ENCODE measurements around the gene PLCD1. TPM values are rescaled to one million over a fixed set of nuclear protein-coding genes. Genes with fewer than 3 reads are reported as not detected.

The PLCD1 gene
- total RNA-seq, 6 experiments from 2014 or later, result 11.1 to 22.4 (median 17.6) TPM

DNA sequence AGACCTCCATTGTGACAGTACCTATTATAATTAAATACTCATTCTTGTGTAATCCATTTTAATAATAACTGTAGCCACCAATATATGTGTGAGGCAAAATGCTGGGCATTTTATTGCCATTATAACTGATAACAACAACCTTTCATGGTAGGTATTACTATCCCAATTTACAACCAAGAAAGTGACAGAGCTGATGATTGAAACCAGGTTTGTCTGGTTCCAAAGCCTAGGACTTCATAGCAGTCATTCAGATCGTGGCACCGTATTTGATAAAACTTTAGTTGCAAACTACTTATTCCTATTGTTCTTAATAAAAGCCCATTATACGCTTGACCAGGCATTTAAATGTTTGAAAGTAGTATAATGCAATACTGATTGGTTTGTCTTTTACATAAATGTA, 65.3 kb downstream of the PLCD1 start:
- TF ChIP-seq, protein P1, sequence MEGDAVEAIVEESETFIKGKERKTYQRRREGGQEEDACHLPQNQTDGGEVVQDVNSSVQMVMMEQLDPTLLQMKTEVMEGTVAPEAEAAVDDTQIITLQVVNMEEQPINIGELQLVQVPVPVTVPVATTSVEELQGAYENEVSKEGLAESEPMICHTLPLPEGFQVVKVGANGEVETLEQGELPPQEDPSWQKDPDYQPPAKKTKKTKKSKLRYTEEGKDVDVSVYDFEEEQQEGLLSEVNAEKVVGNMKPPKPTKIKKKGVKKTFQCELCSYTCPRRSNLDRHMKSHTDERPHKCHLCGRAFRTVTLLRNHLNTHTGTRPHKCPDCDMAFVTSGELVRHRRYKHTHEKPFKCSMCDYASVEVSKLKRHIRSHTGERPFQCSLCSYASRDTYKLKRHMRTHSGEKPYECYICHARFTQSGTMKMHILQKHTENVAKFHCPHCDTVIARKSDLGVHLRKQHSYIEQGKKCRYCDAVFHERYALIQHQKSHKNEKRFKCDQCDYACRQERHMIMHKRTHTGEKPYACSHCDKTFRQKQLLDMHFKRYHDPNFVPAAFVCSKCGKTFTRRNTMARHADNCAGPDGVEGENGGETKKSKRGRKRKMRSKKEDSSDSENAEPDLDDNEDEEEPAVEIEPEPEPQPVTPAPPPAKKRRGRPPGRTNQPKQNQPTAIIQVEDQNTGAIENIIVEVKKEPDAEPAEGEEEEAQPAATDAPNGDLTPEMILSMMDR (IDR thresholded peaks at IDR 0.05), result no peak
- no peaks in the 10 kb centered on the region for H3K9me3 Mint-ChIP-seq
- H3K27me3 Mint-ChIP-seq (ENCODE audit: insufficient read depth), result 0 out of 2 replicates have a peak, but pooled peaks cover 3% of the 10 kb centered on the region
- H3K27ac Mint-ChIP-seq, result no peak overlapping the region
- H3K36me3 Mint-ChIP-seq (ENCODE audit: low read depth), result no peaks in the 10 kb centered on the region; the same call in 1 of the 2 replicates
- no peak for DNase-seq
- H3K4me3 Mint-ChIP-seq, result no peak overlapping the region
- H3K4me1 Mint-ChIP-seq (ENCODE audit: low read depth), result peaks cover 28% of the 10 kb centered on the region

DNA sequence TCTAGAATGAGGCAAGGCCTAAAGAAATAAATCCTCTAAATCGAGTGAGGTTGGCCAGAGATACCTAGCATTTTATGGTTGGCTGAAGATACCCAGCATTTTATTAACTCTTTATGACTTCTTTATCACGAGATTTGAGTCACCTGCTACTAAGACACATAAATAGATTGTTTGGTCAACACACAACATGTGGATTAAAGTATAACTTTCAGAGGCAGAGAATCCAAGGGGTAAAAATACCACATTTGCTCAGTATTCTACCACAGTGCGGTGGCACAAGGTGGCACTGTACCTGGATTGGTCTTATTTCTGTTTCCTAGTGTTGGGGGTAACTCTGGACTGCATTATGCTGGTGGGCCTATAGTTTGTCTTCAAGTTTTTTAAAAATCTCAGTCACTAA, 65.8 kb downstream of the PLCD1 start:
- Mint-ChIP-seq H3K9me3 (no peaks in the 10 kb centered on the region), H3K27me3 (ENCODE audit: insufficient read depth) (0 out of 2 replicates have a peak, but pooled peaks cover 3% of the 10 kb centered on the region), H3K4me3 (no peak overlapping the region), H3K27ac (no peak overlapping the region; the same call in 1 of the 2 replicates), H3K36me3 (ENCODE audit: low read depth) (no peaks in the 10 kb centered on the region; the same call in 1 of the 2 replicates), H3K4me1 (ENCODE audit: low read depth) (peaks cover 28% of the 10 kb centered on the region)
- TF ChIP-seq, protein P1 (IDR thresholded peaks at IDR 0.05), result no peak
- DNase-seq, result no peak

DNA sequence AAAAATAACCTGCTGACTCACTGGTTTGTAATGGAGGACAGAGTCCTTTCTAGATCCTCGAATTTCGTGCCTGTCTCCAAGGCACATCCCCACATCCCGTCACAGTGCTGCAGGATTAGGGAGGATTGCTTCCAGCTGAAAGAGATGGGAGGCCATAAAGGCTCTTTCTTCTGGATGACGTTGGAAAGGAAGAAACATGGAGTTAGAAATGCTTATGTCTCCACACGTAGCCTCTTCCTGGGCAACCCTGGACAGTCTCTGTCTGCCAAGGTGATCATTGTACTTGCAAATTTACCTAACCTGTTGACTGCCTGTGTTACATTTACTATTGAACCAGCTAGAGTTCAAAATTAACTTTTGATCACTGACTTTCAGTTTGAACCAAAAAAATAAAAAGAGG, 66.4 kb downstream of the PLCD1 start:
- Mint-ChIP-seq H3K4me1 (ENCODE audit: low read depth) (peaks cover 28% of the 10 kb centered on the region), H3K27me3 (ENCODE audit: insufficient read depth) (0 out of 2 replicates have a peak, but pooled peaks cover 3% of the 10 kb centered on the region), H3K27ac (peak overlapping the region; percentile 90), H3K9me3 (no peaks in the 10 kb centered on the region), H3K36me3 (ENCODE audit: low read depth) (peaks cover 2% of the 10 kb centered on the region; the same call in 1 of the 2 replicates), H3K4me3 (peak overlapping the region; percentile 62)
- peak; percentile 64 for DNase-seq
- TF ChIP-seq, protein P1 (IDR thresholded peaks at IDR 0.05), result no peak

DNA sequence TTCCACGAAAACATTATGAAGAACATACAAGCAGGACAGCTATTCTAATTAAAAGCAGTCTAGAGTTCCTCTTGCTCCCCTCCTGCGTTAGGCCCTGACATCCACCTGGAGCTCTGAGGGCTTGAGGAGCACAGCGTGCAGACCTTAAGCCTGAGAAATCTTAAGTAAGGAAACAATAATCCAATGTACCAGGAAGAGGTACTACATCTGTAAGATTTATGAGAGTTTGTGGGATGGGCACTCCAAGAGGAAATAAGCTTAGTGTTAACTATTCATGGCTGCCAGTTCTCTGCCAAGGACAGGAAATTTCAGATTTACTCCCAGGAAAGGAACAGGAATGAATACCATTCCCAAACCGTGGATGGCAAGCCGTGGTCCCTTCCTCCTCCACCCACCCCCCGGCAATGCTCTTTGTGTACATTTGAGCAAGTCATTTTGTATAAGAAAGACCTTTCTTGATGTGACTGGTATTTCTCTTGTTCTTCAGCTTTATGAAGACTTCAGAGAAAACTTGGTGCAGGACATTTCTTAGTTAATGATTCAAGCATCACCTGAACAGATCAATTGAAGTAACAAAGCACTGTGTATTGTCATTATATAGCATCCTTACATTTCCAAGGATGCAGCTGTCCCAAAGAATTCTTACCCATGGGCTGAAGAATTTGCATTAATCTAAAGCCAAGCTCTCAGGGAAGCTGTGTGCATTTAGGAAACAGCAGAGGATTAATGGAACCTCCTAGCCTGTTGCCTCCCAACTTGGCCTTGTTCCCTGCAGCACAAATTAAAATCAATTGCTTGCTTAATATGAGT, 67.6 kb downstream of the PLCD1 start:
- H3K4me3 Mint-ChIP-seq, result no peak overlapping the region; the same call in 1 of the 2 replicates
- H3K4me1 Mint-ChIP-seq (ENCODE audit: low read depth), result peaks cover 28% of the 10 kb centered on the region
- TF ChIP-seq, protein P1 (IDR thresholded peaks at IDR 0.05), result no peak
- H3K27ac Mint-ChIP-seq, result peak overlapping the region; percentile 71
- DNase-seq, result no peak
- H3K27me3 Mint-ChIP-seq (ENCODE audit: insufficient read depth), result 0 out of 2 replicates have a peak, but pooled peaks cover 1% of the 10 kb centered on the region
- peaks cover 8% of the 10 kb centered on the region; the same call in 1 of the 2 replicates for H3K36me3 Mint-ChIP-seq (ENCODE audit: low read depth)
- no peaks in the 10 kb centered on the region for H3K9me3 Mint-ChIP-seq

DNA sequence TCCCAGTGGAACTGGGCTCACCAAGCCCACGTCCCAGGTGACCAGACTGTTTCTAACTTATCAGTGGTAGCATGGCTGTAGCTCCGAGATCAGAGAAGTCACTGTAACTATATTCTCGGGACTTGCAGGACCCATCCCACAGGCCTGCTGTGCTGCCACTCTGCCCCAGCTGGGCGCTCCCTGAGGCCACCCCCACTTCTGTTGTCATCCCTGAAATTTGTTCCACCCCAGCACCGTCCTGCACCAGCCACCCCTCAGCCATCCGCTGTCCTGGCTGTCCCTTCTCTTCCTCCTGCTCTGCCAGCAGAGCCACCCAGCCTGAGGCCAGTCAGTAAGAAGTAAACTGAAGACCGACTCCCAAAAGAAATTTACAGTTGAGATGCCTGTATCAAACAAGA, 71.9 kb downstream of the PLCD1 start:
- Mint-ChIP-seq H3K9me3 (peaks cover 7% of the 10 kb centered on the region), H3K4me1 (ENCODE audit: low read depth) (peaks cover 25% of the 10 kb centered on the region), H3K27ac (no peak overlapping the region), H3K27me3 (ENCODE audit: insufficient read depth) (no peaks in the 10 kb centered on the region), H3K36me3 (ENCODE audit: low read depth) (peaks cover 29% of the 10 kb centered on the region), H3K4me3 (no peak overlapping the region)
- no peak for DNase-seq
- TF ChIP-seq, protein P1 (IDR thresholded peaks at IDR 0.05), result no peak

Small RNAs within 50 kb of the gene (microRNA-seq; reads per million reads assigned to microRNA genes)
- gene MIR26A1, result 5.4 reads per million

Other genes starting within 250 kb of the PLCD1 start
- gene CTDSPL, start 167.8 kb downstream of the PLCD1 start, total RNA-seq (2021; fragmentation: NEBNext Ultra II Directional; extraction: Animal tissue kit (Norgen Biotek cat#: 25700)), result 10 to 100 TPM; 30.3 to 38.8 (median 36.2) TPM
- 1 to 10 TPM; 3.5 to 4.6 (median 3.7) TPM for gene VILL, start 38.9 kb downstream of the PLCD1 start, total RNA-seq (2021; fragmentation: NEBNext Ultra II Directional; extraction: Animal tissue kit (Norgen Biotek cat#: 25700))
- under 1 TPM in 1 of 6 experiments, not detected in 5; 0.05 TPM for gene DLEC1, start 9.6 kb upstream of the PLCD1 start, total RNA-seq (2021; fragmentation: NEBNext Ultra II Directional; extraction: Animal tissue kit (Norgen Biotek cat#: 25700))
- gene ACAA1, start 107.5 kb upstream of the PLCD1 start, total RNA-seq (2021; fragmentation: NEBNext Ultra II Directional; extraction: Animal tissue kit (Norgen Biotek cat#: 25700)), result 10 to 100 TPM; 45.1 to 60.9 (median 52.1) TPM
- 10 to 100 TPM; 25.1 to 31.9 (median 28.4) TPM for gene MYD88, start 109.0 kb upstream of the PLCD1 start, total RNA-seq (2021; fragmentation: NEBNext Ultra II Directional; extraction: Animal tissue kit (Norgen Biotek cat#: 25700))
- gene OXSR1, start 135.9 kb upstream of the PLCD1 start, total RNA-seq (2021; fragmentation: NEBNext Ultra II Directional; extraction: Animal tissue kit (Norgen Biotek cat#: 25700)), result 10 to 100 TPM; 48.5 to 54.3 (median 51.5) TPM
- gene SLC22A13, start 236.2 kb upstream of the PLCD1 start, total RNA-seq (2021; fragmentation: NEBNext Ultra II Directional; extraction: Animal tissue kit (Norgen Biotek cat#: 25700)), result under 1 TPM in 5 of 6 experiments, not detected in 1; 0.17 to 0.30 (median 0.20) TPM

Measured in HFFc6 (cell line).